GM19324 (cell line): ENCODE measurements around the gene MDM2.
"Not testable (repeated sequence)": the region's sequence is repeated elsewhere in the genome, so short reads cannot be mapped to it uniquely, and the experiment has no call there.

ENCODE experiments used
- ATAC-seq: cut with Tn5 transposase; IDR thresholded peaks from one replicate; pipeline ENCODE4 v1.9.1; 2021; ENCODE audit warnings: mild to moderate bottlenecking, moderate library complexity; ENCODE audit not compliant: unreplicated experiment, low FRiP score

Gene MDM2

DNA sequence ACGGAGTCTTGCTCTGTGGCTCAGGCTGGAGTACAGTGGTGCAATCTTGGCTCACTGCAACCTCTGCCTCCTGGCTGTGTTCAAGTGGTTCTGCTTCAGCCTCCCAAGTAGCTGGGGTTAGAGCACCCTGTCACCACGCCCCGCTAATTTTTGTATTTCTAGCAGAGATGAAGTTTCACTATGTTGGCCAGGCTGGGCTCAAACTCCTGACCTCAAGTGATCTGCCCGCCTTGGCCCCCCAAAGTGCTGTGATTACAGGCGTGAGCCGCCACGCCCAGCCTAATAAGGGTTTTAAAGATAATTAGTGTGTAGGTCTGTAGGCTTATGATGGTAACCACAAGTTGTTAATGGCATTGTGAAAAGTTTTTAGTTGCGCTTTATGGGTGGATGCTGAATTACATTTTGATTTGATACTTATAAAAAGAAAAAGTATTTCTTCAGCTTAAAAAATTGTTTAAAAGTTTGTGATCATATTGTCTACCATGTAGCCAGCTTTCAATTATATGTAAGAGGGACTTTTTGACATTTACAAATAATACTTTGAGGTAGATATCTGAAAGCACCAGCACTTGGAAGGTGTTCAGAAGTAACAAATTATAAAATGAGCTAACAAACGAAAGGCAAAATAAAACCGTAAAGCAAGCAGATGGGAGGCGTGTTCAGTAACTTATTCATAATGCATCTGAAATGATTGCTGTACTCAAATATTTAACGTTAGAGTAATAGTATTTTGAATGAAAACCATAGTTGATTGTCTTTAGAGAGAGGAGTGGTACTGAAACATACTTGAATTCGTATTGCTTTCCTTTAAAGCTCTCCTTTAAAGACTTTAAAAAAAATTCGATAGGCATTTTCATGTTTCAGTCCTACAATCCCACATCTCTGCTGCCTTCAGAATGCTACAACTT is 37.1 kb downstream of the MDM2 start:
- no peak for ATAC-seq

DNA sequence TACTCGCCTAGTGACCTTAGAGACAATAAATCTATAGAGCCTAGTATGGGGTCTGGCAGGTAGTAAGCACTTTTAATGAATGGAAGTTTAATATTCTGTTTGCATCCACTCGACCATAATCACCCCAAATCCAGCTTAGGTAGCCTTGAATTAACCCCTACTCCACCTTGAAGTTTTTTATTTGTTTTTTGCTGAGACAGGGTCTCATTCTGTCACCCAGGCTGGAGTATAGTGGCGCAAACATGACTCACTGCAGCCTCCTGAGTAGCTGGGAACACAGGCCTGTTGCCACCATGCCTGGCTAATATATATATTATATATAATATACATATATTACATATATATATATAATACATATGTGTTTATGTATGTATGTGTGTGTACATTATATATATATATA is 38.8 kb downstream of the MDM2 start:
- no peak for ATAC-seq

DNA sequence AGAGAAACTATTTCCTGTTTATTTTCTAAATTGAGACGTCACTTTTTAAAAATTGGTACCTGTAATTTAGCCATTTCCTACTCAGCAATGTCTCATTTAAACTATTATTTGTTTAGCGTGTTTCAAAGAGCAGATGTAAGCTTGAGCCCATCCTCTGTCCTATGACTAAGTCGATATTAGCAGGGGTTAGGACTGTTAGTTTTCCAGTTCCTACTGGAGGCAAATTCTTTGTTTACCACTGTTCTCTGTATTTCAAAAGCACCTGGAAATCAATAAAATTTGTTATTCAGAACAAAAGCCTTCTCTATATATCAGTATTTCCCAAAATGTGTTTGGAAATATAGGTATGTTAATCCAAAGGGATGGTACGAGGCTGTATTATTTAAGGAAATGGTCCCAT is 42.4 kb downstream of the MDM2 start:
- no peak for ATAC-seq

DNA sequence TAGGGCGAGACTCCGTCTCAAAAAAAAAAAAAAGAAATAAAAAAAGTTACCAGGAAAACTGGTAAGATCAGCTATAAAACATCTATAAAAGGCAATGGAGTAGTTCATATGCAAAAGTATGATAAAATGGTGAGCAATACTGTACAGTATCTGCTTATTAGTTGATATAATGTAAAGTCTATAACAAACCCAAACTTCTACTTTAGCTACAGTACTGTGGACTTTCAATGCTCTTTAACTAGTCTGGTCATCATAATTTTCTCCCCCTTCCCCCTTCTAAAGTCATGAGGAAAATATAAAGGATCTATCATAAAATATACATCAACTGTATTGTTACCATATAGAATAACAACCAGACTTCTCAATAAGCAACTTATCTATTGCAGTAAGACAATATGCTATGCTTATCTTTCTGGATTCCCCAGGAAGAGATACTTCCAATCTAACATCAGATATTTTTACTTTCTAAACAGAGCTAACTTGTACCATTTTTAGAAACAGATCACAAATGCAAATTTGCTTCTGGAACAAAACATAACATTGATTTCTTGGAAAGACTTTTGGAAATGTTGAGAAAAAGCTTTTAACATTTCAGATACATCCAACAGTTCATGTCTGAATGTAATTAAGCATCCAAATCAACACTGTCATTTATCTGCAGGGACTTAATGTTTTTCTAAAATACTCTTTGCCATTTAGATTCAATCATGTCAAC is 43.8 kb downstream of the MDM2 start:
- no peak for ATAC-seq

DNA sequence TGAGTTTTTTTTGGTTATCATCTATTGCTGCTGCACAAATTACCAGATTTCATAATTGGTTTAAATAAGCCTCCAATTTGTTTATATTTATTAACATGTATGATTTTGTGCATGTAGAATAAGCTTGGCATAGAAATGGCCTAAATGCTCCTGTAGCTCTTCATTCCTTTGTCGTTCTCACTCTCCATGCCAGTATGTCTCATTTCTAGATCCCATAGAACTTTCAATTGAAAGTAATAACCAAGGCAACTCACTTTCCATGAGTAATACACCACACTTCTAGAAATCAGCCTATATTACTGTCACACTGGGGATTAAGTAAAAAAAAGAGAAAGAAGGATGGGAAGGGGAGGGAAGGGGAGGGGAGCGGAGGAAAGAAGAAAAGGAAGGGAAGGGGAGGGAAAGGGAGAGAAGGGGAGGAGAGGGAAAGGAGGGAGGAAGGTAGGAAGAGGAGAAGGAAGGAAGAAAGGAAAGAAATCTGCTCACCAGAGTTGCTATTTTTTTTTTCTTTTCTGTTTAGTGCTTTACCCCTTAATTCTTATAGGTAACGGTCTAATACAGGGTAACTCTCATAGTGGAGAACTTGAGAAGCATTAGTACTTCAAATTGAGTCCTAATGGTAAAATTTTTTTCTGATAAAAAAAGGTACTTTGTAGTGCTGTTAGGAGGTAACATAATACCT is 45.6 kb downstream of the MDM2 start:
- ATAC-seq = no peak

DNA sequence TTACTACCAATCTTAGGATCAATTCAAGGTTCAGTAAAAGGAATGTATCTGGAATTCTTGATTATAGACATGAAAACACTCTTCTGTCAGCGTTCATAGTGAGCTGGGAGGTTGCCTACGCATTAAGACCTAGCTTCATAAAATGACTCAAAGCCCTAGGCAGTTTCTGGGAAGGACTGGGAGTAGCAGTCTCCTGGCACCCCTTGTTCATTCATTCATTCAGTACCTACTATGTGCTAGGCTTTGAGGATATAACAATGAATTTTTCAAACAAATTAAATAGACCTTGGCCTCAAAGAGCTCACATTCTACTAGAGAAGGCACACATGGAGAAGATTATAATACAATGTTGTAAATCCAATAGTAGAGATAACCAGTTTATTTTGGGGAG is 46.1 kb downstream of the MDM2 start:
- ATAC-seq = no peak

DNA sequence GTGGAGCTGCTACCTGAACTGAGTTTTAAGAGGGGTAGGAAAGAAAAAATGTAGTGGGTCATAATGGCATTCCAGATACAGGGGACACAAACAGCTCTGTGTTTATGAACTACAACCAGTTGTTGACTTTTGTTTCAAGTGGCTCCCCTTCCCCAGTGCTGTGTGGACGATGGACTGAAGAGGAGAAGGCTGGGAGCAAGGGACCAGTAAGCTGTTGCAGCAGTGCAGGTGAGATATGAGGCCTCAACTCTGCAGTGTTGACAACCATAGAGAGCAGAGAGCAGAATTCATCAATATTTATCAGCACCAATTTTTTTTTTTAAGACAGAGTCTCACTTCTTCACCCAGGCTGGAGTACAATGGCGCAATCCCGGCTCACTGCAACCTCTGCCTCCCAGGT is 46.6 kb downstream of the MDM2 start:
- no peak for ATAC-seq

DNA sequence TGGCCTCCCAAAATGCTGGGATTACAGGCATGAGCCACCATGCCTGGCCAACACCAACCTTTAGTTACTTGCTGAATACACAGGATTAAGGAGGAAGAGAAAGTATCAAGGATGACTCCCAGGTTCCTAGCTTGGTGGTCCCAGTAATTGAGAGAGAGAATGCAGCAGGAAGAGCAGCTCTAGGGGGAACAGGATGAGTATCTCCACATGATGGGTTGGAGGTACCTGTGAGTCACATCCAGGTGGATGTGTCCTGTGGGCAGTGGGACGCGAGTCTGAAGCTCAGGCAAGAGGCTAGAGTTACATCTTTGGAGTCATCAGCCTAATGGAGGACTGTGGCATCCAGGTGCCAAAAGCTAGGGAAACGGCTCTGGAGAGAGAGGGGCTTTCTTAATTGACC is 47.1 kb downstream of the MDM2 start:
- no peak for ATAC-seq

DNA sequence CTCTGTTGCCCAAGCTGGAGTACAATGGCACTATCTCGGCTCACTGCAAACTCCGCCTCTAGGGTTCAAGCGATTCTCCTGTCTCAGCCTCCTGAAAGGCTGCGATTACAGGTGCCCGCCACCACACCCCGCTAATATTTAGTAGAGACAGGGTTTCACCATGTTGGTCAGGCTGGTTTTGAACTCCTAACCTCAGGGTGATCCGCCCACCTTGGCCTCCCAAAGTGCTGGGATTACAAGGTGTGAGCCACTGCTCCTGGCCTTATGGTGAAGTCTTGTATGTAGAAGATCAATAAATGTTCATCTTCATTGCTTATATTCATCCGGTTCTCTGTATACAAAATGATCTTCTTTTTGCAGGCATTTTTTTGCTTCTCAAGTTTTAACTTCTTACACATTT is 47.8 kb downstream of the MDM2 start:
- no peak for ATAC-seq

DNA sequence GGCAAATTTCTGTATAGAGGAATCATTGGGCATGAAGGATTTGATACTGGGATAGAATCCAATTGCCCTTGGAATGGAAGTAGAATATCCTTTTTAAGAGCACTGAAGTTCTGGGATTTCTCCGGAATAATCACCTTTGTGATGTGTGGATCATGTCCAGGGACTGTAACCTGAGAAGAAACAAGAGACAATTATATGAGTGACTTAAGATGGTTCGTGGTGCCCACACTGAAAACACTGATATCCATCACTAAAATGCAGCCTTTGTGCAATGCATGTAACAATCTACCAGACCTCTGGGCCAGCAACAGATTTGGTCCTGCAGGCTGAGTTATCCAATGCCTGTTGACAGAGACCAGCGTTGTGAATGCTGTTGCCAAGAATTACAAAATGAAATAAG is 48.5 kb downstream of the MDM2 start:
- no peak for ATAC-seq

DNA sequence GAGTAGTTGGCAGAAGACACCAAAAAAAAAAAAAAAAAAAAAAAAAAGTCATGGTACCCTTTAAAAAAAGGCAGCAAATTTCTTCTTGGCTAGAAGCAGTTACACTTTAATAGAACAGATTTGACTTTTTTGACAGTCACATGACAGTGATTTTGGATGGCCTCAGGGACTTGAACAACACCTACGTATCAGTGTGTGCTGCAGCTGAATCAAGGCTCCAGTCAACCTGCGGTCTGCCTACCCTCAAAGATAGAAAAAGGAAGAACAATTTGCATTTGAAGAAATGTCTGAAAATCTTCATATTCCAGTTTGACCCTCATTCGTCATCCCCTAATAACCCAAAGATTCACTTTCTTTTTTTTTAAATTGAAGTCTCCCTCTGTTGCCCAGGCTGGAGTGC is 53.9 kb downstream of the MDM2 start:
- ATAC-seq = no peak

DNA sequence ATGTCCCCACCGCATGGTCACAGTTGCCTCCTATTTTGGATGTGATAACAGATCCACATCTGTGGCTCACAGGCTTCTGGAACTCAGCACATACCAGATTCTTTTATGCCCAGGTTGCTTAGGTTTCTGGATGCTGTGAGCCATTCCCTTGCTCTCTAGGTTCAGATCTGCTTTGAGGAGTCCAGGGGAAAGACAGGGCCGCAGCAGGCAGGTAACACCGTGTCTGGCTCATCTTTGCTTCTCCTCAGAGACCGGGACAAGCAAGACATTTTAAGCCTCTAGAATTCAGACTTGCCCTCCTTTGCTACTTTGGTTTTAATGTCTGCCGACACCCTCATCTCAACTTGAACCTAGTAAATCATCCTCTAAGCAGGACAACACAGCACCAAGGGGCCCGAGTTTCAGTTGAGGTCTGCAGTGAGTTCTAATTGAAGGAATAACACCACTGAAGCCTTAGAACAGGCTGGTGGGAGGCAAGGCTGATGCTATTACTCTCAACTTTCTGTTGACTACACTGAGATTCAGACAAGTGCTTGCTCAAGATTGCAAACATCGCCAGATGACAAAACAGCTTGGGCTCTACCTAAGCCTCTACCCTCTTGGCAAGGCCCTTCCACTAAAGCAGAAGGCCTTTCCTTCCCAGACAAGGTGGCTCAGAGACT is 55.3 kb downstream of the MDM2 start:
- no peak for ATAC-seq

DNA sequence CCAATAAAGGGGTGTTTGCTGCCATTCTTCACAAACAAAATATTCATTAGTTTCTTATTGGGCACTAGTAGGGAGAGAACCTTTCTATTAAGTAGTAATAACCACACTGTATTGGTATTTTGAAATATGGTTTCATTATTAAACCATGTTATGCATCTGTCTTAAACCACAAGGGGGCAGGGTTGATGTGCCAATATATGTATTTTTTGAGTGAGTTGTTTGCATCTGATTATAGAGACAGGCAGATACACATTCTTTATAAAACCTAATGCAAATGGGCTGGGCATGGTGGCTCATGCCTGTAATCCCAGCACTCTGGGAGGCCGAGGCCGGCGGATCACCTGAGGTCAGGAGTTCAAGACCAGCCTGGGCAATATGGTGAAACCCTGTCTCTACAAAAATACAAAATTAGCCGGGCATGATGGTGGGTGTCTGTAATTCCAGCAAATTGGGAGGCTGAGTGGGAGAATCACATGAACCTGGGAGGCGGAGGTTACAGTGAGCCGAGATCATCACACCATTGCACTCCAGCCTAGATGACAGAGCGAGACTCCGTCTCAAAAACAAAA is 56.0 kb downstream of the MDM2 start:
- ATAC-seq = not testable (repeated sequence)

DNA sequence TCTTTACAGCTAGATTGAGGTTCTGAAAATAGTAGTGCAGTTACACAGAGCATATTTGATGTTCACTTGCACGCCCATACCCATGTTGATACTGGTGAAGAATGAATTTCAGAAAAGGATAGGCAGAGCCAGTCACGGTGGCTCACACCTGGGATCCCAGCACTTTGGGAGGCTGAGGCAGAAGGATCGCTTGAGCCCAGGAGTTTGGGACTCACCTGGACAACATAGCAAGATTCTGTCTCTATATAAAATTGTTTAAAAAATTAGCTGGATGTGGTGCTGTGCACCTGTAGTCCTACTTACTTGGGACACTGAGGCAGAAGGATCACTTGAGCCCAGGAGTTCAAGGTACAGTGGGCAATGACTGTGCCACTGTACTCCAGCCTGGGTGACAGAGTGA is 56.6 kb downstream of the MDM2 start:
- no peak for ATAC-seq

DNA sequence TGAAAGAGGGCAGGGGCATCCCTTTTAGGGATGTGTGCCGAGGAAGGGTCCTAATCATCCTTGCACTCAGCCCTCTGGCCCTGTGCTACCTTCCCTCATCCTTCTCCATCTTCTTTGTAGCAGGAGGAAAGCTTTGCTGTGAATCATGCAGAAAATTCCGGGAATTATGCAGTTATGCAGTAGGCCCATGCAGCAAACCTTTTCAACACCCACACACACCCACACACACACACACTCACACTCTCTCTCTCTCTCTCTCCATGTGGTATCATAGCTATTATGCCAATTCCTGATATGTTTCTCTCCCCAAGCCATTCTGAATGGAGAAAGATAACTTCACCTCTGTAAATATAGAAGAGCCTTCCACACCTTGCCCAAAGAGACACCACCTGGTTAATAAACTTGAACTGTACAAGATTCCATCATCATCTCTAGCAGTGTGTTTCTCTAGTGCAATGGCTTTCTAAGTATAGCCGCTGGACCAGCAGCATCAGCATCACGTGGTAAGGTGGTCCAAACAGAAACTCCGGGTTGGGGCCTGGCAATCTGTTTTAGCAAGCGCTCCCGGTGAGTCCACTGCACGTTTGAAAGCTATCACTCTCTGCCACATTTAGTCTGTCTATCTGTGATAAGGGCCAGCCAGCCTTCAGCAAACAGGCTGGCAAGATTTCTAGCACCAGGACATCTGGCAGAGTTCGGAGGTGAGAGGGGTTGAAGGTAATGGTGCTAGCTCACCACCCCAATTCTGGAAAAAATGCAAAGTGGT is 57.6 kb downstream of the MDM2 start:
- ATAC-seq = no peak

DNA sequence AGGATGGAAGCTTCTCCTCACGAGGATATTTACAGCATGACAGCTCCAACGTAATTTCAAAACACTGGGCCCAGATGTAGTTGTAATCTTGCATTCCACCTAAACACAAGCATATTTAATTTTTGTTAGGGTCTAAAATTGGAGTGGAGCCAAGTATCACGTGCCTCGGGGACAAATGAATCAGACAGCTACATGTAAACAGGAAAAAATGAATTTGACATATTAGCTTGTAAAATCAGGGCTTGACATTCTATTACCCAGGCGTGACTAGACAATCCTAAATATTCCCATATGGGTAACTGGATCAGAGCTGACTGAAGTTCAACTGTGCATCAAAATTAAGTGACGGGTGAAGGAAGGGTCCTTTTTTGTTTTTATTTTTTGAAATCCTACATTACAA is 59.0 kb downstream of the MDM2 start:
- ATAC-seq = no peak

DNA sequence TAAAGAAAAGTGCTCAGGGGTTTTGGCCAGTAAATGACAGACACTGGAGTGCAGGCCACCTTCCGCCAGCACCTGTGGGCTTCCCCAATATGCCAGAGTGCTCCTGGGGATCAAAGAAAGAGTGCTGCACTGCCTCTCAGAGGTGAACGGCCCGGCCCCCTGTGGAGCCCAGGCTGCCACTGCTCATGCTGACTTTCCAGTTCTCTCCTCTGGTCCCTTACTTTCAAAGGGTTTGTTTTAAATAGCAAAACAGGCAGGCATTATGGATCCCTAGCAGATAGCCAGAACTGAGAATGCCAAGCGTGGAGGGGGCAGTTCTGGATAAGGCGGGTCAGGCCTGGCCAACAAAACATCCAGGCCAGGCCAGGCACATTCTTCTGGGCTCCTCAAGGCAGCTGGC is 59.6 kb downstream of the MDM2 start:
- ATAC-seq = no peak

DNA sequence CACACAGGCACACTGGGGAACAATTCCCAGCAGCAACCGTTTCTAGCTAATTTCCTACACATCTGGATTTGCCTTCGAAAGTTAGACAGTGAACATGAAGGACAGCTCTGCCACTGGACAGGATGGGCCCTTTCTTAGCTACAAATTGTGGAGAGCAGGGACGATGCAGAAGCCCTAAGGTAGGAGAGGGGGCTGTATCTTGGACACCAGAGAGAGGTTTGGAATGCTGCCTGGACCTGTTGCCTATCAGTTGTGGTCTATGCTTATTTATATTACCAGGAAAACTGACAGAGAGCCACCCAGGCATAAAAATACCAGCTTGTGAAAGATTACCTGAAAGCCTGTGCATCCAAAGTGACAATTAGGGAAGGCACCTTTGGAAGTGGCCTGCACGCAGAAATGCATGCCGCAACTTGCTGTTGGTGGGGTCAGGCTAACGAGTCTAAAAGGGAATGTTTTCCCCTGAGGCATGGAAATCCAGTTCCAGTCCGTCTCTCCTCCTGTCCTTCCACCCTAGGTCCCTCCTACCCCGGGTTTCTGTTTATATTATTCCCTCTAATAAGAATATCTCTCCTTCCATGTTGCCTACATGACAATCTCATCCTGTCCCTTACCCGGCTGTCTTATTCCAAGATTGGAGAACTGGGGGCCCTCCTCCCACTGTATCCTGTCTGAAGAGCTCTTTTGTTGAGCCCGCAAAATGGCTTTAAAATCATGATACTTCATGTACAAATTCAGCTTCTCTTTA is 60.2 kb downstream of the MDM2 start:
- no peak for ATAC-seq

DNA sequence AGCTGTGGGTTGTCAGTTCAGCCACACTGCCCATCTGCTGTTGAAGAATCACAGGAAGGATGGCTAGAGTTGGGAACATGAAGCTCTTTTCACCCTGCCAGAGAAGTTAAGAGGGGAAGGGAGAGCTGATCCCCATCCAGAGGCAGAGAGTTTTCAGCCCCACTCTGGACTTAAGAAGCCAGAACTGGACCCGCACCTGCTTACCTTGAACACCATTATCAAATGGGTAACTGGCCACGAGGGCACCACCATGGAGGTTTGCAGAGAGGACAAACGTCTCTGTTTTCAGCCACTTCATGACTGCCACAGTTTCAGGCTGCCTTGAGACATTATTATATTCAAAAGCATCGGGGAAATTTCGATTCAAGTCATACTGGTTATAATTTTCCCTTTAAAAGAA is 62.0 kb downstream of the MDM2 start:
- no peak for ATAC-seq
